ENCODE results near the gene SPATA32.

The SPATA32 gene

DNA sequence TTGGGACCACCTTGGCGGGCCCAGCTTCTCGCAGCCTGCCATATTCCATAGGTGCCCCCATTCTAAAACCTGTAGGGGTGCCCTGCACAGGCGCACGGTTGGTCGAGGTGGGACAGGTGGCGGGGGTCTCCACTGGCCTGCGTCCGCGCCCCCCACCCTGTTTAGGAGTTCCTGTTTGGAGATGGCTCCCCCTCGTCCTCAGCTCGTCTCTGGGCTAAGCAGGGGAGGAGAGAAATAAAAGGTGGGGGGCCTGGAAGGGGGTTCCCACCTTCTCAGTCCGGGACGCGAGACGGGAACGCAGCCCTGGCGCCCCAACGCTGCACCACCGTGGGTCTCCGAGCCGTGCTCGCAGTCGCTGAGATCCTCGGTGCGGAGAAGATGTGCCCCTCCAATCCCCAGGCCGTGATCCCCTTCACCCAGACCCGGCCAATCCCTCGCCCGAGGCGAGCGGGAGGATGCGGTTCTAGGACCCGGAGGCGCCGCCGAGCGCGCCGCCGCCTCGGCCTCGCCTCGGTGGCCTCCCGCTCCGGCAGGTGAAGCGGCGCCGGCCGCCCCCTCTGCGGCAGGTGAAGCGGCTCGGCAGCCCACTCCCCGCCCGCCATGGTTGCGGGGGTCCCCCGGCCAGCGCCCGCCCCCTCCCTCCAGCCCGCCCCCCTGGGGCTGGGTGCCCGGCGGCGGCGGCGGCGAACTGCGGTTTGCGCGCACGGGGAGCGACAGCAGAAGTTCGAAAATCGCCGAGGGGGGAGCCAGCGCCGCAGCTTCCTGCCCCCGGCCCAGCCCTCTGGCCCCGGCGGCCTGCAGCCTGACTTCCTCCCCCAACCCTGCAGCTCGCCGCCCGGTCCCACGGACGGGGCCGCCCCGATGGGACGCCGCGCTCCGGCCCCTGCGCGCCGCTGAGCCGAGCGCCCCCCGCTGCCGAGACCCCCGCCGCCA lies 40.5 kb downstream of the SPATA32 start, which contains the start of gene FMNL1:
FMNL1 (plus strand) TSS at position 805 of the 933 bp plus-strand sequence. CDS start 240 bp downstream, outside the sequence.
- Mint-ChIP-seq H3K27me3 (ENCODE audit: low read depth) (no peaks in the 10 kb centered on the region), H3K27ac (peak within 1 kb of the TSS; percentile 98), H3K36me3 (ENCODE audit: low read depth) (peaks cover 68% of the 10 kb centered on the region), H3K4me1 (ENCODE audit: low read depth) (peaks cover 53% of the 10 kb centered on the region), H3K9me3 (no peaks in the 10 kb centered on the region), H3K4me3 (peak within 1 kb of the TSS; percentile 99)
- DNase-seq (ENCODE audit: low spot score): peak; percentile 69

GRCh38 chr17:45220079-45220478 lies 41.8 kb downstream of the SPATA32 start:
- H3K36me3 Mint-ChIP-seq (ENCODE audit: low read depth): peaks cover 66% of the 10 kb centered on the region
- H3K4me1 Mint-ChIP-seq (ENCODE audit: low read depth): peaks cover 42% of the 10 kb centered on the region
- H3K27ac Mint-ChIP-seq: peak overlapping the region; percentile 64

DNA sequence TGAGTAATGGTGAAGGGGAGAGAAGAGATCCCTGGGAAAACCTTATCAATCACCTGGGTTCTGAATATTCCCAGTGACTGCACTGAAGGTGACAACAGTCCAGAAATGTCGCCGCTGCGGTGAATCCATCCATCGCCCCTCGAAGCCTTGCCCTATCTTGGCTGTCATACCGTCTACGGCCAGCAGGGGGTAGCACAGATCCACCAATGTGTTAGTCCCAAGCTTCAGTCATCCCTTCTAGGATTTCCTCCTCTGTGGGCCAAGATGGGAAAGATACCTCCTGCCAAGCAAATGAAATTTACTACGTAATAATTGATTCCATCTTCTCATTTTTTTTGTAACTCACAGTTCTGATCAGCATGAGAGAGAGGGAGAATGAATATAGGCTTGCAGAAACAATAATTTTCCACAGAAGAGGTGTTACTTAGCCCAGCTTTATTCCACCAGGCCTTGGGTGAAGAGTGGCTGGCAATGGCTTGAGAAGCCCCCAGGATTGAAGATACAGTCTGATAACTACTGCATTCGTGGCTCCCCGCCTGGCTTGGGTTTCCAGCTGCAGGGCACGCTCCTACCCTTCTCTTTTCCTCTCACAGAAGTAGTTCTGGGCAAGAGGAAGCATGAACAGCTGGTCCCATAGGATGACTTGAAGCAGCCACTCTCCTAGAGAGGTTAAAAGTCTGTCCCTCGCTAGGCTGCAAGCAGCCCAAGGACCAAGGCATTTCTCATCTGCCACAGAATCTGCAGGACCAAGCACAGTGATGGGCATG lies 42.8 kb downstream of the SPATA32 start:
- no peaks in the 10 kb centered on the region for H3K9me3 Mint-ChIP-seq
- peak overlapping the region; percentile 80 for H3K4me3 Mint-ChIP-seq
- no peaks in the 10 kb centered on the region for H3K27me3 Mint-ChIP-seq (ENCODE audit: low read depth)
- peak overlapping the region; percentile 64 for H3K27ac Mint-ChIP-seq
- peaks cover 62% of the 10 kb centered on the region for H3K36me3 Mint-ChIP-seq (ENCODE audit: low read depth)
- H3K4me1 Mint-ChIP-seq (ENCODE audit: low read depth): peaks cover 35% of the 10 kb centered on the region
- peak; percentile 70 for DNase-seq (ENCODE audit: low spot score)

More at GRCh38 chr17:45220079-45220478, 41.8 kb downstream of the SPATA32 start:
- no peaks in the 10 kb centered on the region for H3K27me3 Mint-ChIP-seq (ENCODE audit: low read depth)
- peak overlapping the region; percentile 80 for H3K4me3 Mint-ChIP-seq
- H3K9me3 Mint-ChIP-seq: no peaks in the 10 kb centered on the region
- peak; percentile 10 for DNase-seq (ENCODE audit: low spot score)

Data from T-helper 2 cell treated with Interferon-gamma antibody and Interleukin-4, amounts not matched to agents 5 μg/mL and 100 μg/mL, for 36 hours (primary cell).